Frontal cortex (tissue), 4 donors: Measurements from ENCODE around the gene ZFPM1. TPM values are rescaled to one million over a fixed set of nuclear protein-coding genes. Genes with fewer than 3 reads are reported as not detected.
A peak's percentile ranks its signal among the peaks of the same experiment; 100 is the strongest.
"Not testable (repeated sequence)": the region's sequence is repeated elsewhere in the genome, so short reads cannot be mapped to it uniquely, and the experiment has no call there.

Source experiments
- DNase-seq, 2 donors: peaks; one replicate each; pipeline ENCODE4 v3.0.0; 2012; ENCODE audit warnings: low spot score in 2 of 2
- FAIRE-seq: peaks from 2 replicates; lab custom pipeline; 2012; peaks lifted over from hg19 to GRCh38; lab: Jason Lieb, UNC
- total RNA-seq: library from RNA; depleted of rRNA; stranded (reverse); fragments of >200 nt; gene quantifications from one replicate; pipeline ENCODE4 v1.2.3, GENCODE V29; 2014
- donor health status: control.
- donor health status: control.
- donor health status: control.

The ZFPM1 gene
- total RNA-seq, 1 donor from 2014 or later: 1.2 TPM

GRCh38 chr16:88461331-88462269, 8.5 kb downstream of the ZFPM1 start:
- DNase-seq (no peak), FAIRE-seq (no peak)

GRCh38 chr16:88462396-88462795, 9.3 kb downstream of the ZFPM1 start:
- DNase-seq: no peak
- FAIRE-seq: no peak

- FAIRE-seq: no peak
- DNase-seq: no peak
Measured at GRCh38 chr16:88463411-88463810, 10.3 kb downstream of the ZFPM1 start.

GRCh38 chr16:88464447-88465318, 11.6 kb downstream of the ZFPM1 start:
- no peak for DNase-seq
- FAIRE-seq: no peak

- FAIRE-seq (no peak), DNase-seq (no peak)
Measured at GRCh38 chr16:88465387-88465983, 12.4 kb downstream of the ZFPM1 start.

- DNase-seq: no peak
- no peak for FAIRE-seq
Measured at GRCh38 chr16:88466175-88466862, 13.2 kb downstream of the ZFPM1 start.

GRCh38 chr16:88466949-88467348, 13.9 kb downstream of the ZFPM1 start:
- DNase-seq (no peak), FAIRE-seq (no peak)

- no peak for FAIRE-seq
- DNase-seq: no peak
Measured at GRCh38 chr16:88467541-88467944, 14.5 kb downstream of the ZFPM1 start.

- DNase-seq: peak; percentile 51
Measured at GRCh38 chr16:88468275-88469129, 15.4 kb downstream of the ZFPM1 start.

GRCh38 chr16:88469615-88470395, 16.7 kb downstream of the ZFPM1 start:
- FAIRE-seq (no peak), DNase-seq (no peak)

More at GRCh38 chr16:88468275-88469129, 15.4 kb downstream of the ZFPM1 start:
- FAIRE-seq: no peak

GRCh38 chr16:88470396-88470680, 17.3 kb downstream of the ZFPM1 start:
- DNase-seq, FAIRE-seq: not testable (repeated sequence)

- DNase-seq, FAIRE-seq: not testable (repeated sequence)
Measured at GRCh38 chr16:88470696-88471095, 17.6 kb downstream of the ZFPM1 start.

GRCh38 chr16:88471115-88471514, 18.0 kb downstream of the ZFPM1 start:
- DNase-seq (no peak), FAIRE-seq (no peak)

GRCh38 chr16:88471575-88471974, 18.5 kb downstream of the ZFPM1 start:
- FAIRE-seq (no peak), DNase-seq (no peak)

GRCh38 chr16:88472069-88472468, 19.0 kb downstream of the ZFPM1 start:
- DNase-seq: no peak
- no peak for FAIRE-seq

- DNase-seq (no peak), FAIRE-seq (no peak)
Measured at GRCh38 chr16:88472637-88473205, 19.6 kb downstream of the ZFPM1 start.

- no peak for DNase-seq
- no peak for FAIRE-seq
Measured at GRCh38 chr16:88473666-88474534, 20.8 kb downstream of the ZFPM1 start.
